Measurements from ENCODE around the gene RBM15B. TPM values are rescaled to one million over a fixed set of nuclear protein-coding genes. Genes with fewer than 3 reads are reported as not detected.

Gene RBM15B
- total and polyA plus RNA-seq, 12 donors, result 3.6 to 17.1 (median 13.4) TPM

- TF ChIP-seq CTCF (IDR thresholded peaks at IDR 0.05), result no peak
- Histone ChIP-seq H3K4me3 (no peak overlapping the region), H3K9me3 (no peaks in the 10 kb centered on the region), H3K4me1 (no peaks in the 10 kb centered on the region), H3K27me3 (no peaks in the 10 kb centered on the region), H3K27ac (no peak overlapping the region), H3K36me3 (peaks cover 0 to 88% (median 24%) of the 10 kb centered on the region in 9 donors)
- WGBS, 2 donors, result 64 to 73% methylated on average over 2 of the region's 2 CpGs
- no peak for ATAC-seq
- no peak for DNase-seq
- intact Hi-C loops (cut with DNase I), result no loop called here
Observed at GRCh38 chr3:51408813-51409212, 17.7 kb downstream of the RBM15B start.

GRCh38 chr3:51422211-51422610 is 31.1 kb downstream of the RBM15B start:
- TF ChIP-seq CTCF (IDR thresholded peaks at IDR 0.05), result no peak
- Histone ChIP-seq H3K27ac (no peak overlapping the region), H3K9me3 (no peaks in the 10 kb centered on the region), H3K4me1 (no peaks in the 10 kb centered on the region), H3K27me3 (no peaks in the 10 kb centered on the region), H3K36me3 (peaks cover 0 to 98% (median 36%) of the 10 kb centered on the region in 9 donors), H3K4me3 (no peak overlapping the region)
- 96% methylated on average over 3 of the region's 3 CpGs for WGBS, 2 donors
- intact Hi-C loops (cut with DNase I), result no loop called here
- ATAC-seq (no peak), DNase-seq (no peak)

- no peak for DNase-seq
- Histone ChIP-seq H3K27me3 (no peaks in the 10 kb centered on the region), H3K27ac (no peak overlapping the region), H3K4me1 (no peaks in the 10 kb centered on the region), H3K36me3 (peaks cover 0 to 98% (median 21%) of the 10 kb centered on the region in 9 donors), H3K4me3 (no peak overlapping the region), H3K9me3 (no peaks in the 10 kb centered on the region)
- no peak for ATAC-seq
- intact Hi-C loops (cut with DNase I), result no loop called here
- 93 to 94% methylated on average over 4 of the region's 4 CpGs for WGBS, 2 donors
- TF ChIP-seq CTCF (IDR thresholded peaks at IDR 0.05), result no peak
Observed at GRCh38 chr3:51426921-51427320, 35.8 kb downstream of the RBM15B start.

- WGBS, 2 donors, result 95 to 96% methylated on average over 3 of the region's 3 CpGs
- Histone ChIP-seq H3K27ac (no peak overlapping the region), H3K4me1 (no peaks in the 10 kb centered on the region), H3K27me3 (no peaks in the 10 kb centered on the region), H3K36me3 (peaks cover 0 to 98% (median 21%) of the 10 kb centered on the region in 9 donors), H3K9me3 (no peaks in the 10 kb centered on the region), H3K4me3 (no peak overlapping the region)
- ATAC-seq (no peak), DNase-seq (no peak)
- no peak for TF ChIP-seq CTCF (IDR thresholded peaks at IDR 0.05)
- intact Hi-C loops (cut with DNase I), result no loop called here
Observed at GRCh38 chr3:51429138-51429537, 38.1 kb downstream of the RBM15B start.
